Measurements from ENCODE around the gene HES7. TPM values are rescaled to one million over a fixed set of nuclear protein-coding genes. Genes with fewer than 3 reads are reported as not detected.

The HES7 gene
- total RNA-seq, 1 experiment from 2014 or later, result 0.34 TPM

GRCh38 chr17:8074554-8074953, 49.4 kb downstream of the HES7 start:
- DNase-seq (ENCODE audit: low read depth), result no peak

GRCh38 chr17:8073627-8074484, 50.0 kb downstream of the HES7 start:
- peak; percentile 29 for DNase-seq (ENCODE audit: low read depth)

GRCh38 chr17:8072729-8073461, 51.0 kb downstream of the HES7 start:
- DNase-seq (ENCODE audit: low read depth), result no peak

GRCh38 chr17:8072341-8072728, 51.6 kb downstream of the HES7 start:
- DNase-seq (ENCODE audit: low read depth), result no peak

- no peak for DNase-seq (ENCODE audit: low read depth)
These were observed 52.4 kb downstream of the HES7 start for GRCh38 chr17:8071496-8071895.

Other genes with a start within 250 kb of the HES7 start
- gene CHD3, start 235.3 kb downstream of the HES7 start, total RNA-seq (2014; rRNA removed), result 83.2 and 98.2 TPM in 2 replicates
- 6.9 and 14.2 TPM in 2 replicates for gene RNF227, start 207.8 kb downstream of the HES7 start, total RNA-seq (2014; rRNA removed)
- 0.32 and 0.46 TPM in 2 replicates for gene KCNAB3, start 194.2 kb downstream of the HES7 start, total RNA-seq (2014; rRNA removed)
- gene TRAPPC1, start 192.2 kb downstream of the HES7 start, total RNA-seq (2014; rRNA removed), result 54.2 and 58.2 TPM in 2 replicates
- 35.7 and 36.5 TPM in 2 replicates for gene CNTROB, start 191.9 kb downstream of the HES7 start, total RNA-seq (2014; rRNA removed)
- not detected in 2 replicates for gene GUCY2D, start 121.5 kb downstream of the HES7 start, total RNA-seq (2014; rRNA removed)
- 0.17 and 0.58 TPM in 2 replicates for gene ALOX15B, start 85.0 kb downstream of the HES7 start, total RNA-seq (2014; rRNA removed)
- gene ALOX12B, start 36.4 kb downstream of the HES7 start, total RNA-seq (2014; rRNA removed), result 0.06 TPM in 1 of 2 replicates, not detected in the other
- gene ALOXE3, start 5.6 kb downstream of the HES7 start, total RNA-seq (2014; rRNA removed), result not detected in 2 replicates
- 12.6 and 18.2 TPM in 2 replicates for gene PER1, start 28.3 kb upstream of the HES7 start, total RNA-seq (2014; rRNA removed)
- gene VAMP2, start 38.8 kb upstream of the HES7 start, total RNA-seq (2014; rRNA removed), result 3.8 and 4.6 TPM in 2 replicates
- 40.0 and 45.3 TPM in 2 replicates for gene TMEM107, start 52.3 kb upstream of the HES7 start, total RNA-seq (2014; rRNA removed)
- gene BORCS6, start 66.1 kb upstream of the HES7 start, total RNA-seq (2014; rRNA removed), result 6.9 and 7.4 TPM in 2 replicates
- gene AURKB, start 86.5 kb upstream of the HES7 start, total RNA-seq (2014; rRNA removed), result 81.3 and 93.4 TPM in 2 replicates
- 1.5 and 2.7 TPM in 2 replicates for gene CTC1, start 124.0 kb upstream of the HES7 start, total RNA-seq (2014; rRNA removed)
- gene PFAS, start 125.2 kb upstream of the HES7 start, total RNA-seq (2014; rRNA removed), result 34.7 and 44.2 TPM in 2 replicates
- 15.3 and 17.9 TPM in 2 replicates for gene RANGRF, start 164.6 kb upstream of the HES7 start, total RNA-seq (2014; rRNA removed)
- 1.1 and 1.3 TPM in 2 replicates for gene SLC25A35, start 171.3 kb upstream of the HES7 start, total RNA-seq (2014; rRNA removed)
- not detected in 2 replicates for gene ARHGEF15, start 186.1 kb upstream of the HES7 start, total RNA-seq (2014; rRNA removed)
- not detected in 2 replicates for gene ODF4, start 215.7 kb upstream of the HES7 start, total RNA-seq (2014; rRNA removed)

Measured in LHCN-M2 (cell line).